Neural progenitor cell (in vitro differentiated cells): ENCODE results near the gene HTATIP2. TPM values are rescaled to one million over a fixed set of nuclear protein-coding genes. Genes with fewer than 3 reads are reported as not detected.
"Not testable (repeated sequence)": the region's sequence is repeated elsewhere in the genome, so short reads cannot be mapped to it uniquely, and the experiment has no call there.

ENCODE experiments used
- DNase-seq: peaks from one replicate; pipeline ENCODE4 v3.0.0-alpha.2; 2016; ENCODE audit warnings: low spot score
- H2AFZ ChIP-seq: fragments of 200-600 bp; sonication (generic); replicated peaks from 2 replicates; pipeline ENCODE4 v1.6.1; 2016; ENCODE audit warnings: antibody characterized with exemption
- H3F3A ChIP-seq: fragments of 200-600 bp; sonication (generic); 2 replicates; pipeline ENCODE4 v1.6.1; 2016; ENCODE audit warnings: antibody characterized with exemption, low read depth
- H3K27ac ChIP-seq: fragments of 200-600 bp; sonication (generic); 2 replicates; pipeline ENCODE4 v1.5.1; 2016; ENCODE audit warnings: mild to moderate bottlenecking
- H3K27me3 ChIP-seq: fragments of 200-600 bp; sonication (generic); 2 replicates; pipeline ENCODE4 v1.6.1; 2016; ENCODE audit warnings: mild to moderate bottlenecking, moderate library complexity
- H3K36me3 ChIP-seq: fragments of 200-600 bp; sonication (generic); 2 replicates; pipeline ENCODE4 v1.5.1; 2016
- H3K4me1 ChIP-seq: fragments of 200-600 bp; sonication (generic); 2 replicates; pipeline ENCODE4 v1.6.1; 2016; ENCODE audit warnings: mixed run types
- H3K4me2 ChIP-seq: fragments of 200-600 bp; sonication (generic); 2 replicates; pipeline ENCODE4 v1.6.1; 2016
- H3K4me3 ChIP-seq: fragments of 200-600 bp; sonication (generic); 2 replicates; pipeline ENCODE4 v1.5.1; 2016
- H3K79me2 ChIP-seq: fragments of 200-600 bp; sonication (generic); 2 replicates; pipeline ENCODE4 v1.6.1; 2016; ENCODE audit warnings: low read depth
- H3K9ac ChIP-seq: fragments of 200-600 bp; sonication (generic); 2 replicates; pipeline ENCODE4 v1.6.1; 2016
- H3K9me3 ChIP-seq: fragments of 200-600 bp; sonication (generic); 2 replicates; pipeline ENCODE4 v1.5.1; 2016; ENCODE audit warnings: low read depth
- H4K20me1 ChIP-seq: fragments of 200-600 bp; sonication (generic); 2 replicates; pipeline ENCODE4 v1.6.1; 2016; ENCODE audit warnings: low read depth
- H3K27ac Mint-ChIP-seq: 3 replicates; pipeline ENCODE4 v1.8.0; 2021; ENCODE audit warnings: mixed read lengths
- H3K27me3 Mint-ChIP-seq: 2 replicates; pipeline ENCODE4 v1.8.0; 2022; ENCODE audit warnings: low read depth, mild to moderate bottlenecking, inconsistent platforms, moderate library complexity, mixed read lengths; ENCODE audit not compliant: insufficient read depth
- H3K36me3 Mint-ChIP-seq: 3 replicates; pipeline ENCODE4 v1.8.0; 2021; ENCODE audit warnings: mixed read lengths
- H3K4me1 Mint-ChIP-seq: 3 replicates; pipeline ENCODE4 v1.8.0; 2021; ENCODE audit warnings: mixed read lengths
- H3K4me3 Mint-ChIP-seq: 3 replicates; pipeline ENCODE4 v1.8.0; 2021; ENCODE audit warnings: mild to moderate bottlenecking, moderate library complexity, mixed read lengths
- H3K9me3 Mint-ChIP-seq: 3 replicates; pipeline ENCODE4 v1.8.0; 2020; ENCODE audit warnings: mixed read lengths
- EZH2 ChIP-seq: fragments of 200-600 bp; sonication (generic); IDR thresholded peaks from 2 replicates; pipeline ENCODE4 v1.6.1; 2017; ENCODE audit warnings: antibody characterized with exemption, mild to moderate bottlenecking, moderate library complexity
- EZH2phosphoT487 ChIP-seq: fragments of 200-600 bp; sonication (generic); IDR thresholded peaks from 2 replicates; pipeline ENCODE4 v1.6.1; 2017; ENCODE audit warnings: antibody characterized with exemption
- total RNA-seq: library from RNA; depleted of rRNA; stranded (reverse); fragments of >200 nt; gene quantifications from 2 replicates; pipeline ENCODE4 v1.2.3, GENCODE V29; 2015; ENCODE audit warnings: low replicate concordance
- TF ChIP-seq, protein P1 (sequence below): fragments of 200-600 bp; sonication (generic); IDR thresholded peaks from 2 replicates; pipeline ENCODE4 v1.5.1; 2017; ENCODE audit warnings: antibody characterized with exemption, mild to moderate bottlenecking

The HTATIP2 gene
- total RNA-seq, 1 donor from 2014 or later, result 25.3 TPM

DNA sequence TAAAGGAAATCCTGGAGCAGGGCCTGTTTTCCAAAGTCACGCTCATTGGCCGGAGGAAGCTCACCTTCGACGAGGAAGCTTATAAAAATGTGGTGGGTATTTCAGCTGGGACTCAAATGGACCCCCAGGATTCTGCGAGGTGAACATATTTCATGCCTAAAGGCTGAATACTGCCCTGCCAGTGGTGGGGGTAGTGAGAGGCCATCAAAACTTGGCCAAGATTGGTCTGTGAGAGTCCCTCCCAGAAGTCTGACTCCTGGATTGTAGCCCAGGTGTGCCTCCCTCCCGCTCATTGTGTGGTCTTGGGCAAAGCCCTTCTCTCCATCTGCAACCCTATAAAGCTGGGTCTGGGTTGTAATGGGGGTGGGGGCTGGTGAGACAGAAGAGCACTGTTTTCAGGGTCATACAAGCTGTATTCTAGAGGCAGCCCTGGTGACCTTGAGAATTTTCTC is 853 bp downstream of the HTATIP2 start:
- peaks cover 7% of the 10 kb centered on the region for H3K4me1 ChIP-seq
- H3K4me3 ChIP-seq, result peak overlapping the region; percentile 55
- Mint-ChIP-seq H3K4me1 (peaks cover 23% of the 10 kb centered on the region), H3K36me3 (no peaks in the 10 kb centered on the region), H3K9me3 (peaks cover 7% of the 10 kb centered on the region), H3K4me3 (peak overlapping the region; percentile 79), H3K27ac (no peak overlapping the region), H3K27me3 (peaks cover 27% of the 10 kb centered on the region)
- no peak overlapping the region for H3K9ac ChIP-seq
- no peaks in the 10 kb centered on the region for H3K36me3 ChIP-seq
- no peak for TF ChIP-seq EZH2phosphoT487
- TF ChIP-seq, protein P1, sequence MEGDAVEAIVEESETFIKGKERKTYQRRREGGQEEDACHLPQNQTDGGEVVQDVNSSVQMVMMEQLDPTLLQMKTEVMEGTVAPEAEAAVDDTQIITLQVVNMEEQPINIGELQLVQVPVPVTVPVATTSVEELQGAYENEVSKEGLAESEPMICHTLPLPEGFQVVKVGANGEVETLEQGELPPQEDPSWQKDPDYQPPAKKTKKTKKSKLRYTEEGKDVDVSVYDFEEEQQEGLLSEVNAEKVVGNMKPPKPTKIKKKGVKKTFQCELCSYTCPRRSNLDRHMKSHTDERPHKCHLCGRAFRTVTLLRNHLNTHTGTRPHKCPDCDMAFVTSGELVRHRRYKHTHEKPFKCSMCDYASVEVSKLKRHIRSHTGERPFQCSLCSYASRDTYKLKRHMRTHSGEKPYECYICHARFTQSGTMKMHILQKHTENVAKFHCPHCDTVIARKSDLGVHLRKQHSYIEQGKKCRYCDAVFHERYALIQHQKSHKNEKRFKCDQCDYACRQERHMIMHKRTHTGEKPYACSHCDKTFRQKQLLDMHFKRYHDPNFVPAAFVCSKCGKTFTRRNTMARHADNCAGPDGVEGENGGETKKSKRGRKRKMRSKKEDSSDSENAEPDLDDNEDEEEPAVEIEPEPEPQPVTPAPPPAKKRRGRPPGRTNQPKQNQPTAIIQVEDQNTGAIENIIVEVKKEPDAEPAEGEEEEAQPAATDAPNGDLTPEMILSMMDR, result no peak
- no peak for TF ChIP-seq EZH2
- H3F3A ChIP-seq, result peaks cover 4% of the 10 kb centered on the region
- no peak for DNase-seq
- H2AFZ ChIP-seq, result peak overlapping the region; percentile 92
- H3K27me3 ChIP-seq, result peaks cover 33% of the 10 kb centered on the region
- H3K79me2 ChIP-seq, result no peaks in the 10 kb centered on the region
- H3K4me2 ChIP-seq, result peak overlapping the region; percentile 85
- no peak overlapping the region for H3K27ac ChIP-seq
- no peaks in the 10 kb centered on the region for H3K9me3 ChIP-seq
- no peaks in the 10 kb centered on the region for H4K20me1 ChIP-seq

DNA sequence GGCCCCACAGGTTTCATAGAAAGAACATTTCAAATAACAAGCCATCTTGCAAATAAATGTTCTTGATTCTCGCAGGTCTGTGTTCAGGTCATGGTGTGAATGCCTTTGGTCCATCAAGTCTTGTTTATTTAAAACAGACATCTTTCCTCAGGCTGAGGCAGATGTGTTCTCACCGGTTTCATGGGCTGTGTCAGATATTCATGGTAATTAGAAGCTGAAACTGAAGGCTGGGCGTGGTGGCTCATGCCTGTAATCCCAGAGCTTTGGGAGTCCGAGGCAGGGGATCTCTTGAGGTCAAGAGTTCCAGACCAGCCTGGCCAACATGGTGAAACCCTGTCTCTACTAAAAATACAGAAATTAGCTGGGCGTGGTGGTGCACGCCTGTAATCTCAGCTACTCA is 2.0 kb downstream of the HTATIP2 start:
- H3K27me3 Mint-ChIP-seq, result peaks cover 27% of the 10 kb centered on the region
- H3K36me3 ChIP-seq, H3F3A ChIP-seq, H3K9me3 Mint-ChIP-seq, H3K4me2 ChIP-seq, H3K4me3 Mint-ChIP-seq, H3K36me3 Mint-ChIP-seq, H3K4me1 ChIP-seq, H3K9me3 ChIP-seq, H2AFZ ChIP-seq, H3K27ac Mint-ChIP-seq, H3K27ac ChIP-seq, DNase-seq, H4K20me1 ChIP-seq, H3K9ac ChIP-seq, H3K4me3 ChIP-seq, H3K79me2 ChIP-seq: not testable (repeated sequence)
- H3K27me3 ChIP-seq, result peaks cover 33% of the 10 kb centered on the region
- H3K4me1 Mint-ChIP-seq, result peaks cover 23% of the 10 kb centered on the region

DNA sequence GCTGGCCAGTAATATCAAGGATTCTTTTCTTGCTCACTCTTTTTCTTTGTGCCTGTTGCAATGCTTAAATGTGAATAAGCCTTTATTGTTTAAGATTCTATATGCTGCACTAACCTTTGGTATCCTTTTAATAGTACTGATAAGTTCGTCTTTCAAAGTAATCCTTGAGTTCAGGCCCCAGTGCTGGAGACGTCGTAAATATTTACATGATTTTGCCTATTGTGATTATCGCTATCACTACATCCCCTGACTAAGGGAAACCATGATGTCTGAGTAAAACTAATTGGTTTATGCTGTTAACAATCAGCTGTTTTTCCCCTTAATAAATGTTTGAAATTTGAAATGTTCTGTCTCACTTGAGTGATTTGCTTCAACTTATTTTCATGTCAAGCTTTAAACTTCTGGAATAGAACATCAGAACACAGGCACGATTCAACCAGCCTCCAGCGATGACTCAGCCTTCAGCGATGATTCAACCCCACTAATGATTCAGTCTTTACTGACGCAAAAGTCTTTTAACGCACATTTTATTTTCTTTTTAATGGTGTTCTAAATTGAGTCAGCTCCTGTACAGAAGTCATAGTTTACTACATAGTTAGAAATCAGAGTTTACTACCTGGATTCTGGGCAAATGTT is 3.9 kb downstream of the HTATIP2 start:
- H3K79me2 ChIP-seq, result no peaks in the 10 kb centered on the region
- no peak for DNase-seq
- TF ChIP-seq EZH2phosphoT487 (no peak), EZH2 (no peak)
- TF ChIP-seq, protein P1, result no peak
- H4K20me1 ChIP-seq, result no peaks in the 10 kb centered on the region
- no peaks in the 10 kb centered on the region for H3F3A ChIP-seq
- no peak overlapping the region for H3K4me3 Mint-ChIP-seq
- no peak overlapping the region for H3K4me3 ChIP-seq
- H3K9me3 Mint-ChIP-seq, result peaks cover 5% of the 10 kb centered on the region
- no peak overlapping the region for H2AFZ ChIP-seq
- no peak overlapping the region for H3K27ac Mint-ChIP-seq
- H3K9me3 ChIP-seq, result no peaks in the 10 kb centered on the region
- no peak overlapping the region for H3K9ac ChIP-seq
- H3K27me3 Mint-ChIP-seq, result peaks cover 21% of the 10 kb centered on the region
- no peak overlapping the region for H3K4me2 ChIP-seq
- no peak overlapping the region for H3K27ac ChIP-seq
- H3K27me3 ChIP-seq, result peaks cover 24% of the 10 kb centered on the region
- H3K4me1 ChIP-seq, result peaks cover 7% of the 10 kb centered on the region
- peaks cover 26% of the 10 kb centered on the region for H3K4me1 Mint-ChIP-seq
- no peaks in the 10 kb centered on the region for H3K36me3 Mint-ChIP-seq
- H3K36me3 ChIP-seq, result no peaks in the 10 kb centered on the region

DNA sequence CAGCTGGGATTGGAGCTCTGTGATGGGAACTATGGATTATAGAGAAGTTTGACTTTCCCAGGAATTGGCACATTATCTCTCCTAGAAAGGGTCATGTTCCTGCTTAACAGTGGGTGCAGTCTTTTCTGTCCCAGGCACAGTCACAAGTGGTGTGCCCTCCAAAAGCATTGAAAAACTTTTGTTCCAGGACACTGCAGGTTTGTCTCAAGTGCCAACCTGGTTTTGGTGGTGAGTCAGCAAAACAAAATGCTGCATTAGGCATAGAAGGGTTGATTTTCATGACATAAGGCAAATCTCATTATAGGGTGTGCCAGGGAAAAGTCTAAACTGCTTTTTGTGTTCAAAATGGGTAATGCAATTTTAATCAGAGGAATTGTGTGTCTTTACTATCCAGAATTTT is 4.9 kb downstream of the HTATIP2 start:
- Histone ChIP-seq H3K27me3 (peaks cover 14% of the 10 kb centered on the region), H4K20me1 (no peaks in the 10 kb centered on the region), H3K4me2 (peak overlapping the region; percentile 0), H3K4me3 (no peak overlapping the region), H3K79me2 (no peaks in the 10 kb centered on the region), H3K36me3 (no peaks in the 10 kb centered on the region), H3K9ac (no peak overlapping the region), H3K4me1 (peaks cover 7% of the 10 kb centered on the region), H3F3A (no peaks in the 10 kb centered on the region), H3K9me3 (no peaks in the 10 kb centered on the region), H2AFZ (no peak overlapping the region), H3K27ac (no peak overlapping the region)
- H3K27me3 Mint-ChIP-seq, result peaks cover 16% of the 10 kb centered on the region
- peaks cover 21% of the 10 kb centered on the region for H3K4me1 Mint-ChIP-seq
- H3K27ac Mint-ChIP-seq, result no peak overlapping the region
- H3K4me3 Mint-ChIP-seq, result no peak overlapping the region
- no peaks in the 10 kb centered on the region for H3K36me3 Mint-ChIP-seq
- TF ChIP-seq, protein P1, result no peak
- TF ChIP-seq EZH2phosphoT487, result no peak
- no peak for TF ChIP-seq EZH2
- DNase-seq, result no peak
- H3K9me3 Mint-ChIP-seq, result no peaks in the 10 kb centered on the region
